ENCODE results near the gene NOL3.

The NOL3 gene

GRCh38 chr16:67207249-67208091, 37.1 kb downstream of the NOL3 start:
- no peak for FAIRE-seq

DNA sequence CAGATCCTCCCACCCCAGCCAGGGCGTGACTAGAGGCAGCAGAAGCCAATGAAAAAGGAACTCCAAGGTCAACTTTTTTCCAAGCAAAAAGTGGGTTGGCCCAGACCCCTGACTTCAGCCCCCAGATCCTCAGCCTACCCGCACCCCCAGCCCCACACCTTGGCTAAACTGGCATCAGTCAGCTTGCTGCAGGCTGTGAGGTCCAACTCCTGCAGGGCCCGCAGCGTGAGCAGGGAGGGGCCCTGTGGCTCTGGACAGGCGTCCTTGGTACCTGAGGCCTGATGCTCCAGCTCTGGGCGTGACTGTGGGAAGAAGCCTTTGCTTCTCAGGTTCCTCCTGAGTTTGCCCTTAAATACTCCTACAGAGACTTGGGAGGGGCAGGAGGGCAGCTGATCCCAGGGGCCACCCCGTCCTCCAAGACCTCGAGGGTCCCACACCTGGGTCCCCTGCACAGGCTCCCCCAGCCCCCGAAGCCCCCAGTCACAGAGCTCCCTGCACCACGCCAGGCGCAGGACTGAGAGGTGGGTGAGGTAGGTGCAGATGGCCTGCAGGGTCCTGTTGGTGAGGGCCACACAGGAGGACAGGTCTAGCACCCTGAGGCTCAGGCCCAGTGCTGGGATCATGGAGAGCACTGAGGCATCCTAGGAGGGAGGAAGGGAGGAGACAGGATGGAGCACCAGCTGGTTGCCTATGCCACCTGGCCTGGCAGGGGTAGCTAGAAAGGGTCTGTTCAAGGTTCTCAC, 38.0 kb downstream of the NOL3 start:
- no peak for FAIRE-seq

DNA sequence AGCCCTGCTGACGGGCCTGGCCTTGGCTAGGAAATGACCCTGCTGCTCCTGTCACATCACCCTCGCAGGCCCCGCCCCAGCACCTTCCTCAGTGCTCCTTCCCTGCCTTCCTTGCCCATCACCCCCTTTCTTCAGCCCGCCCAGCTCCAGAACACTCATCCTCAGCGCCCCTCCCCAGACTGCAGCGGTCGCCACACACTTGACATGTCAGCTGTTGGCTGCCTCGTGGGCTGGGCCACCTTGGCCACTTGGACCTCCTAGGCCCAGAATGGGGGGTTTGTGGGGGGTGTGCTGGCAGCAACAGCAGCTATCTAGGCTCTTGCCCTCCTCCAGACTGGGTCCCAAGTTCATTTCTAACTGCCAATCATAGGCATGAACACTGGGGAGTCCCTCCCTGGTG, 39.2 kb downstream of the NOL3 start:
- no peak for FAIRE-seq

DNA sequence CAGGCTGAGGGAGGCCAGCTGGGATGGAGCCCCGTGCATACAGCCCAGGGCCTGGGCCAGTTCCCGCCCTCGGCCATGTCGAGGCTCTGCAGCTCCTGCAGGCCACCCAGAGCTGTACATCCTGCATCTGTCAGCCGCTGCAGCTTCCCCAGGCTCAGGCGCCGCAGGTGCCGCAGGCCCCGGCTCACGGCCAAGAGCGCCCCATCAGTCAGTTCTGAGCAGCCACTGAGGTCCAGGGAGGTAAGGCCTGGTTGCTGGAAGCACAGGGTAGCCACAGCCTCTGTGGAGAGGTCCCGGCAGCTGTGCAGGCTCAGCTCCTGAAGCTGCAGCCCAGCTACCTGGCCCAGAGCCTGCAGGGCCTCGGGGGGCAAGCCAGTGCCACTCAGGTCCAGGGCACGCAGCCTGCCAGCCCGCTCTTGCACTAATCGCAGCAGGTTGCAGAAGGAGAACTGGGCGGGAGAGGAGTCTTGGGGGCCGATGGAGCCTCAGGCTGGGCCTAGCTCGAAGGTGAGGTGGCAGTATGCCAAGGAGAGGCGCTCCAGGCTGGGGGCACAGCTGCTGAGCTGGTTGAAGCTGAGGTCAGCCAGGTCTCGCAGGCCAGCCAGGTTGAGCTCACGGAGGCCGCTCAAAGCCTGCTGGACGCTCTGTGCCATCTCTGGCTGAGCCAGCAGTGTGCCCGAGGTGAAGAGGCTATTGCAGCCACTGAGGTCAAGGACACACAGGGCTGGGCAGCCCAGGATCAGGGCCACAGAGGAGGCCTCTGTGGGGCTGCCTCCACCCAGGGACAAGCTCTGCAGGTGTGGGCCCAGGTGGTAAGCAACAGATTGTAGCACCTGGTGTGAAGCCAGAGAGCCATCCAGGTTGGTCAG, 40.0 kb downstream of the NOL3 start:
- no peak for FAIRE-seq

DNA sequence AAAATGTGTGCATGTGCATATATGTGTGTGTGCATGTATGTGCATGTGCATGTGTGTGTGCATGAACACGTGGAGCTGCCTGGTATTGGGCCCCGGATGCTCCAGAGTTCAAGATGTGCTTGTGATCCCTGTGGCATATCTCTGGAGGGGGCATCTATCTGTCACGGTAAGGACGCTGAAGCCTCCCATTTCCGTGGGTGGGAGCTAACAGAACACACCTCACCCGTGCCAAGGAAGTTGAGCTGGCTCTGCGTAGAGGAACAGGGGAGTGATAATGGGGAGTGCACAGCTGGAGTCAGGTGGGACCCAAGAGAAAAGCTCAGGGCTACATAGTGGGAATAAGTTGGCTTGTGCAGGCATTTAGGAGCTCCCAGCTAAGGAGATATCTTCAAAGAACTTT, 41.3 kb downstream of the NOL3 start:
- FAIRE-seq, result no peak

DNA sequence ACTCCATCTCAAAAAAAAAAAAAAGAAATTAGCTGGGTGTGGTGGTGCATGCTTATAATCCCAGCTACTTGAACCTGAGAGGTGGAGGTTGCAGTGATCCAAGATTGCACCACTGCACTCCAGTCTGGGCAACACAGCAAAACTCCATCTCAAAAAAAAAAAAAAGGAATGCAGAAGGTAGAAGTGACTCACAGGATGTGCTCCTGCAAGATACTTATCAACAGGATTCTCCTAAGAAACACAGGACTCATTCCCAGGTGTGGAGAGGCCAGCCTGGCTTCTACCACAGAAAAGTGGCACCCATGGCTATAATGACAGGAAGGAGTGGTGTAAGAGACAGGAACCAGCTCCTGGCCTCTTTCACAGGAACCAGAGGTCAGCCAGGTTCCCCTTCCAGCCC, 42.4 kb downstream of the NOL3 start:
- FAIRE-seq, result no peak

GRCh38 chr16:67213197-67214019, 43.1 kb downstream of the NOL3 start:
- no peak for FAIRE-seq

DNA sequence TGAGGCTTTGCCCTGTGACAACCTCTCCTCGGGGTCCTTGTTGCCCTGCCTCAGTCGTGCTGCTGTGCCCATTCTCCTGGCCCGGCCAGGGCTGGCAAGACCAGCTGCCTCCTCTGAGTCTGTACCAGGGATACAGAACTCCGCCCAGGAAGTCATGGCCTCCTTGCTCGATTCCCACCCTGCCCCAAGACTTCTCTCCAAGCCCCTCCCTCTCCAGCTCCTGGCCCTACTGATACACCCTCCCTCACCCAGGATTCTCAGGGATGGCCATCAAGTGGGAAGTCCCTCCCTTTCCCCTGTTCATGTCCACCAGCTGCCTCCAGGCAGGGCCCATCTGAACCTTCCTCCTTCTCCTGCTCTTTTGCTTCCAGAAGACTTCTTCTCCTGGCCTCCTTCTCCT, 45.4 kb downstream of the NOL3 start:
- no peak for FAIRE-seq

GRCh38 chr16:67216612-67217490, 46.5 kb downstream of the NOL3 start:
- FAIRE-seq, result no peak

DNA sequence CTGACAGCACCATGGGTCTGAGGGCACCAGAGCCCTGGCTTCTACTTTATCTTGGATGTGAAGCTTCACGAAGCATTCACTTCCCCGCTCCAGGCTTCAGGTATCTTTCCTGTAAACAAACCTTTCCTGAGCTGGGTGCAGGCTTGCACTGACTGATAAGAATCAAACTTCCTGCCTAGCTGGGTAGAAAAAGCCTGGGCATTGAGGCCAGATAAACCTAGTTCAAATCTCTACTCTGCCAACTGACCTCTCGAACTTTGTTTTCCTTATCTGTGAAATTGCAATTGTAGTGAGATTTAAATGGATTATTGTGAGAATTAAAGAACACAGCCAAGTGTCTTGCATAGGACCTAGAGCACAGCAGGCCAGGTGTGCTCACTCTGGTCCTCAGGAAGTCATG, 53.7 kb downstream of the NOL3 start:
- FAIRE-seq, result no peak

All from endometrium (tissue), 2 donors.